PFSK-1 (cell line): Measurements from ENCODE around the gene ZRANB1. TPM values are rescaled to one million over a fixed set of nuclear protein-coding genes. Genes with fewer than 3 reads are reported as not detected.

ENCODE experiments used
- FOXP2 ChIP-seq: optimal IDR thresholded peaks from 2 replicates; pipeline ENCODE3; 2011; ENCODE audit warnings: borderline replicate concordance, control low read depth, inconsistent platforms; ENCODE audit not compliant: insufficient read depth; ENCODE audit errors: extremely low read length, extremely low read depth
- POLR2AphosphoS5 ChIP-seq: IDR thresholded peaks from 2 replicates; pipeline ENCODE4 v1.6.1; 2012; ENCODE audit warnings: low read depth, mild to moderate bottlenecking, control low read depth, low read length, moderate library complexity
- SIN3A ChIP-seq: IDR thresholded peaks from 2 replicates; pipeline ENCODE4 v1.6.1; 2012; ENCODE audit warnings: mild to moderate bottlenecking, low read length, moderate library complexity, borderline replicate concordance; ENCODE audit not compliant: insufficient read depth
- TAF1 ChIP-seq: IDR thresholded peaks from 2 replicates; pipeline ENCODE4 v1.6.1; 2012; ENCODE audit warnings: low read length, control low read depth, borderline replicate concordance; ENCODE audit not compliant: insufficient read depth
- polyA plus RNA-seq: library from polyadenylated mRNA; unstranded; fragments of >200 nt; gene quantifications from one replicate; pipeline ENCODE4 v1.2.1, GENCODE V29; 2012; ENCODE audit warnings: low read depth, missing spikeins; ENCODE audit not compliant: insufficient read length
- TF ChIP-seq, protein P1 (sequence below), 2 experiments: IDR thresholded peaks; 2 replicates each; pipeline versions ENCODE4 v1.6.1 to v1.8.0; 2011 to 2012; ENCODE audit warnings: low read depth in 2 of 2, low read length in 2 of 2, control low read depth in 1 of 2, inconsistent platforms in 1 of 2, mild to moderate bottlenecking in 1 of 2, moderate library complexity in 1 of 2; ENCODE audit not compliant: insufficient read depth in 1 of 2

The ZRANB1 gene
- polyA plus RNA-seq: 5.6 TPM

DNA sequence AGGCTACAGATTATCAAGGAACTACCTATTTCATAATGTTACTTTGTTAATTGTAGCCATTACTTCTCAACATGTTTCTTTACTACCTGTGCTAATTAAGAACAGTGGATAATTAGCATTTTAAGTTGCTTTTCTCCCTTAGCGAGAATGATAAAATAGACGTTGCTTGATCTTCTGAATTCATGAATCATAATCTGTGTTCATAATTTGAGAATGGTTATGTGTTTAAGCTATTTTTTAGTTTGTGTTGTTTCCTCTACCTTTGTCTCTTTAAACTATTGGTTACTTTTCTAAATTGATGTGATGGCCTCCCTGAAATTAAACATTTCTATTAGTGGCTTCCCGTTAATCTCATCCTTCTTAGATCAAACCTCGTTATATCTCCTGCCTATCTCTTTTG is at the start of gene ZRANB1:
Gene ZRANB1, plus strand, starts transcription at position 301 of the 400 bp plus-strand sequence. CDS start 371 bp downstream, outside the sequence.
- TF ChIP-seq, protein P1, sequence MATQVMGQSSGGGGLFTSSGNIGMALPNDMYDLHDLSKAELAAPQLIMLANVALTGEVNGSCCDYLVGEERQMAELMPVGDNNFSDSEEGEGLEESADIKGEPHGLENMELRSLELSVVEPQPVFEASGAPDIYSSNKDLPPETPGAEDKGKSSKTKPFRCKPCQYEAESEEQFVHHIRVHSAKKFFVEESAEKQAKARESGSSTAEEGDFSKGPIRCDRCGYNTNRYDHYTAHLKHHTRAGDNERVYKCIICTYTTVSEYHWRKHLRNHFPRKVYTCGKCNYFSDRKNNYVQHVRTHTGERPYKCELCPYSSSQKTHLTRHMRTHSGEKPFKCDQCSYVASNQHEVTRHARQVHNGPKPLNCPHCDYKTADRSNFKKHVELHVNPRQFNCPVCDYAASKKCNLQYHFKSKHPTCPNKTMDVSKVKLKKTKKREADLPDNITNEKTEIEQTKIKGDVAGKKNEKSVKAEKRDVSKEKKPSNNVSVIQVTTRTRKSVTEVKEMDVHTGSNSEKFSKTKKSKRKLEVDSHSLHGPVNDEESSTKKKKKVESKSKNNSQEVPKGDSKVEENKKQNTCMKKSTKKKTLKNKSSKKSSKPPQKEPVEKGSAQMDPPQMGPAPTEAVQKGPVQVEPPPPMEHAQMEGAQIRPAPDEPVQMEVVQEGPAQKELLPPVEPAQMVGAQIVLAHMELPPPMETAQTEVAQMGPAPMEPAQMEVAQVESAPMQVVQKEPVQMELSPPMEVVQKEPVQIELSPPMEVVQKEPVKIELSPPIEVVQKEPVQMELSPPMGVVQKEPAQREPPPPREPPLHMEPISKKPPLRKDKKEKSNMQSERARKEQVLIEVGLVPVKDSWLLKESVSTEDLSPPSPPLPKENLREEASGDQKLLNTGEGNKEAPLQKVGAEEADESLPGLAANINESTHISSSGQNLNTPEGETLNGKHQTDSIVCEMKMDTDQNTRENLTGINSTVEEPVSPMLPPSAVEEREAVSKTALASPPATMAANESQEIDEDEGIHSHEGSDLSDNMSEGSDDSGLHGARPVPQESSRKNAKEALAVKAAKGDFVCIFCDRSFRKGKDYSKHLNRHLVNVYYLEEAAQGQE (IDR thresholded peaks at IDR 0.05; ENCODE audit: insufficient read depth in 1 of 2, low read depth in 2 of 2, low read length in 2 of 2): no peak
- no peak for TF ChIP-seq TAF1
- TF ChIP-seq POLR2AphosphoS5: no peak
- no peak for TF ChIP-seq SIN3A
- no peak for TF ChIP-seq FOXP2

DNA sequence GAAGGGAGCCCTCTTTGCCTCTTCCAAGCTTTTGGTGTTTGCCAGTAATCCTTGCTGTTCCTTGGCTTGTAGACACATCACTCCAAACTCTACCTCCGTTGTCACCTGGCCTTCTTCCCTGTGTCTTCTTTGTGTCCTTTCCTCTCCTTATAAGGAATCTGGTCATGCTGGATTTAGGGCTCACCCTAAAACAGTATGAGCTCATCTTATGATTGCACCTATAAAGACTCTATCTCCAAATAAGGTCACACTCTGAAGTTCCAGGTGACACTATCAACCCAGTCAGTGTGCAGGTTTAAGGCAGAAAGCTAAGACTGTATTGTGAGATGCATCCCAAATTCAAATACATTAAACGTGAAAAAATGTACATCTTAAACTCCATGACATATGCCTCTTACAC is 49.0 kb upstream of the ZRANB1 start:
- TF ChIP-seq, protein P1 (IDR thresholded peaks at IDR 0.05; ENCODE audit: insufficient read depth in 1 of 2, low read depth in 2 of 2, low read length in 2 of 2): no peak
- TF ChIP-seq SIN3A: no peak
- no peak for TF ChIP-seq TAF1
- no peak for TF ChIP-seq POLR2AphosphoS5
- TF ChIP-seq FOXP2: no peak

DNA sequence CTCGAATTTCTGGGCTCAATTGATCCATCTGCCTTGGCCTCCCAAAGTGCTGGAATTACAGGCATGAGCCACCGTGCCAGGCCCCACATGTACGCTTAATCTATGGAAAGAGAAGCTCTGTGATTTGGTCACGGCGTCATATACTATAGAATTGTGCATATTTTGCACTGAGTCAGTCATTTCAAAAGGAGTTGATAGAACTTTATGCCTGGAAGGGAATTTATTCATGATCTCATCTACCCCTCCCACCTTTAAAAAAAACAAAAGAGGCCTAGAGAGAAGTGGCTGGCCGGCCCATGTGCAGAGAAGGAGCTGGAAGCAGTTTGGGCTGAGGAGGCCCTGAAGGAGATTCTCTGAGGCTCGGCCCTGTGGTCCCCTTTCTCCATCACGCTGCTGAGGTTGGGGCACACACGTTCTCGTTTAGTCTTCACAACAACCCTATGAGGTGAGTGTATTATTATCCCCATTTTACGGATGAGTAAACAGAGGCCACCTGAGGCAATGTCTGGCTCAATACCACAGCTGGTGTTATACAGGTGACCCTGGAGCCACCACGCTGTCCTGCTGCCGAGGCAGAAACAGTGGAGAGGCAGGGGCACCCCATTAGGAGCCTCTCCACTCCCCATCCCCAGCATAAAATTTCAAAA is 47.2 kb upstream of the ZRANB1 start:
- TF ChIP-seq FOXP2 (no peak), TAF1 (no peak), POLR2AphosphoS5 (no peak), SIN3A (no peak)
- TF ChIP-seq, protein P1 (IDR thresholded peaks at IDR 0.05; ENCODE audit: insufficient read depth in 1 of 2, low read depth in 2 of 2, low read length in 2 of 2): no peak

DNA sequence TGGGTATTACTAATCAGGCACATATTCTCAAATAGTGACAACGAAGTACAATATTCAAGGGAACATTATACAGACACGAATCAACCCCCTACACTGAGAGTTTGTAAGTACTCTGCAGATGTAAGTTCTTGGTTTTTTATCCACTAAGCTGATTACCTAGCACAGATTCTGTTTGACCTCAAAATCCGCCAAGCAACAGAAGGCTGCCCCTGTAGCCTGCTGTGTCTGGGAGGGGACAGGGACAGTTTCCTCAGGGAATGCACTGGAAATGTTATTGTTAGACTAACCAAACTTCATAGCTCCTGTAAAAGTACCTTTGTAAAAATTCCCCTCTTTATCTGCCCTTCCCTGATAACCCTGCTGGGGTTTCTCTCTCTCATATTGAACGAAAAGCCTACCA is 45.2 kb upstream of the ZRANB1 start:
- TF ChIP-seq, protein P1 (IDR thresholded peaks at IDR 0.05; ENCODE audit: insufficient read depth in 1 of 2, low read depth in 2 of 2, low read length in 2 of 2): no peak
- TF ChIP-seq POLR2AphosphoS5 (no peak), SIN3A (no peak)
